ENCODE measurements around the gene PRPF40A.
"Not testable (repeated sequence)": the region's sequence is repeated elsewhere in the genome, so short reads cannot be mapped to it uniquely, and the experiment has no call there.

The PRPF40A gene

DNA sequence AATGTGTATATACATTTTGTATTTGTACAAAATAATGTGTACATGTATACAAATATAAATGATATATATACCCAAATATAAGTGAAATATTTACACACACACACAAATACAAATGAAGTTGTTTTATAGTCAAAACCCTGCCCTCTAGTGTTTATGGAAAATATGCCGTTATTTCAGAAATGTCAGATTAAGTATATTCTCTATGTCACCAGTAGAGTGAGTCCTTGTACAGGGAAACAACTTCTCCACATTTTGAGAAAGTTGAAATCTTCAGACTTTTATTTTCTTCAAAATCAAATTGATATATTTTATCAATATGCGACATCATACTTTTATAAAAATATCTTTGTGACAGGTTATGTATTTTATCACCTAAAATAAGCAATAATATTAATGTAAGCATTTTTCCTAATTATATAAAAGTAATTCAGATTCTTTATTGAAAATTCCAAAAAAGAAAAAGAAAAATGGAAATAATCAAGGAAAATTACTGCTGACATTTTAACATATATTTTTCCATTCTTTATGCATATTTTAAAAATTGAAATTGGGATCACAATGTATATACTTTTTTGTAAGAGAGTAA is 23.6 kb upstream of the PRPF40A start:
- H3K27me3 ChIP-seq (ENCODE audit: control insufficient read depth, insufficient read depth, low read length, poor library complexity, severe bottlenecking), result no peaks in the 10 kb centered on the region
- H3K4me1 ChIP-seq (ENCODE audit: control insufficient read depth, insufficient read depth, low read length), result no peaks in the 10 kb centered on the region
- no peak overlapping the region for H3K27ac ChIP-seq (ENCODE audit: insufficient read depth, low read depth, low read length, poor library complexity, severe bottlenecking)
- H3K4me3 ChIP-seq (ENCODE audit: insufficient read depth, low read depth, low read length), result no peak overlapping the region
- WGBS, 2 experiments, result 100% methylated on average over 1 of the region's 2 CpGs; no CpG with 5 or more reads in 1 of the 2 experiments
- H3K9me3 ChIP-seq (ENCODE audit: control insufficient read depth, low read length), result no peaks in the 10 kb centered on the region
- H3K36me3 ChIP-seq (ENCODE audit: control insufficient read depth, insufficient read depth, low read length), result peaks cover 38% of the 10 kb centered on the region

DNA sequence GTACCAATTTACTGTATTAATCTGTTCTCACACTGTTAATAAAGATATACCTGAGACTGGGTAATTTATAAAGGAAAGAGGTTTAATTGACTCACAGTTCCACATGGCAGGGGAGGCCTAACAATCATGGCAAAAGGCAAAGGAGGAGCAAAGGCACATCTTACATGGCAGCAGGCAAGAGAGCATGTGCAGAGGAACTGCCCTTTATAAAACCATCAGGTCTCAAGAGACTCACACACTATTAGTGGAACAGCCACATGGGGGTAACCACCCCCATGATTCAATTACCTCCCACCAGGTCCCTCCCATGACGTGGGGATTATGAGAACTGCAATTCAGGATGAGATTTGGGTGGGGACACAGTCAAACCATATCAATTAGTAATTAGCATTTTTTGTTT is 22.4 kb upstream of the PRPF40A start:
- not testable (repeated sequence) for H3K27ac ChIP-seq (ENCODE audit: insufficient read depth, low read depth, low read length, poor library complexity, severe bottlenecking)

DNA sequence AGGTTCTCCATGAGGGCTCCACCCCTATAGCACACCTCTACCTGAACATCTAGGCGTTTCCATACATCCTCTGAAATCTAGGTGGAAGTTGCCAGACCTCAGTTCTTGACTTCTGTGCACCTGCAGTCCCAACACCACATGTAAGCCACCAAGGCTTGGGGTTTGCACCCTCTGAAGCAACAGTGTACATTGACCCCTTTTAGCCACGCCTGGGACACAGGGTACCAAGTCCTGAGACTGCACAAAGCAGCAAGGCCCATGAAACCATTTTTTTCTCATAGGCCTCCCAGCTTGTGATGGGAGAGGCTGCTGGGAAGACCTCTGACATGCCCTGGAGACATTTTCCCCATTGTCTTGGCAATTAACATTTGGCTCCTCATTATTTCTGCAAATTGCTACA is 21.2 kb upstream of the PRPF40A start:
- Histone ChIP-seq H3K27ac (ENCODE audit: insufficient read depth, low read depth, low read length, poor library complexity, severe bottlenecking) (no peak overlapping the region), H3K36me3 (ENCODE audit: control insufficient read depth, insufficient read depth, low read length) (peaks cover 38% of the 10 kb centered on the region), H3K4me3 (ENCODE audit: insufficient read depth, low read depth, low read length) (no peak overlapping the region), H3K4me1 (ENCODE audit: control insufficient read depth, insufficient read depth, low read length) (no peaks in the 10 kb centered on the region), H3K9me3 (ENCODE audit: control insufficient read depth, low read length) (no peaks in the 10 kb centered on the region), H3K27me3 (ENCODE audit: control insufficient read depth, insufficient read depth, low read length, poor library complexity, severe bottlenecking) (no peaks in the 10 kb centered on the region)
- WGBS, 2 experiments, result 89 to 93% methylated on average over 2 of the region's 2 CpGs

More for the DNA sequence above, 22.4 kb upstream of the PRPF40A start:
- H3K9me3 ChIP-seq (ENCODE audit: control insufficient read depth, low read length); H3K4me3 ChIP-seq (ENCODE audit: insufficient read depth, low read depth, low read length); H3K27me3 ChIP-seq (ENCODE audit: control insufficient read depth, insufficient read depth, low read length, poor library complexity, severe bottlenecking); H3K4me1 ChIP-seq (ENCODE audit: control insufficient read depth, insufficient read depth, low read length): not testable (repeated sequence)
- WGBS, 2 experiments, result 86% methylated on average over 1 of the region's 1 CpG; no CpG with 5 or more reads in 1 of the 2 experiments
- peaks cover 38% of the 10 kb centered on the region for H3K36me3 ChIP-seq (ENCODE audit: control insufficient read depth, insufficient read depth, low read length)

DNA sequence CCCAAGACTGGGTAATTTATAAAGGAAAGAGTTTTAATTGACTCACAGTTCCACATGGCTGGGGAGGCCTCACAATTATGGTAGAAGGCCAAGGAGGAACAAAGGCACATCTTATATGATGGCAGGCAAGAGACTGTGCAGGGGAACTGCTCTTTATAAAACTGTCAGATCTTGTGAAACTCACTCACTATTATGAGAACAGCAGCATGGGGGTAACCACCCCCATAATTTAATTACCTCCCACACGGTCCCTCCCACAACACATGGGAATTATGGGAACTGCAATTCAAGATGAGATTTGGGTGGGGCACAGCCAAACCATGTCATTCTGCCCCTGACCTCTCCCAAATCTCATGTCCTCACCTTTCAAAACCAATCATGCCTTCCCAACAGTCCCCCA is 20.2 kb upstream of the PRPF40A start:
- not testable (repeated sequence) for H3K9me3 ChIP-seq (ENCODE audit: control insufficient read depth, low read length); H3K4me1 ChIP-seq (ENCODE audit: control insufficient read depth, insufficient read depth, low read length); H3K4me3 ChIP-seq (ENCODE audit: insufficient read depth, low read depth, low read length); H3K27ac ChIP-seq (ENCODE audit: insufficient read depth, low read depth, low read length, poor library complexity, severe bottlenecking); H3K27me3 ChIP-seq (ENCODE audit: control insufficient read depth, insufficient read depth, low read length, poor library complexity, severe bottlenecking)
- 91 to 100% methylated on average over 1 of the region's 1 CpG for WGBS, 2 experiments
- peaks cover 38% of the 10 kb centered on the region for H3K36me3 ChIP-seq (ENCODE audit: control insufficient read depth, insufficient read depth, low read length)

DNA sequence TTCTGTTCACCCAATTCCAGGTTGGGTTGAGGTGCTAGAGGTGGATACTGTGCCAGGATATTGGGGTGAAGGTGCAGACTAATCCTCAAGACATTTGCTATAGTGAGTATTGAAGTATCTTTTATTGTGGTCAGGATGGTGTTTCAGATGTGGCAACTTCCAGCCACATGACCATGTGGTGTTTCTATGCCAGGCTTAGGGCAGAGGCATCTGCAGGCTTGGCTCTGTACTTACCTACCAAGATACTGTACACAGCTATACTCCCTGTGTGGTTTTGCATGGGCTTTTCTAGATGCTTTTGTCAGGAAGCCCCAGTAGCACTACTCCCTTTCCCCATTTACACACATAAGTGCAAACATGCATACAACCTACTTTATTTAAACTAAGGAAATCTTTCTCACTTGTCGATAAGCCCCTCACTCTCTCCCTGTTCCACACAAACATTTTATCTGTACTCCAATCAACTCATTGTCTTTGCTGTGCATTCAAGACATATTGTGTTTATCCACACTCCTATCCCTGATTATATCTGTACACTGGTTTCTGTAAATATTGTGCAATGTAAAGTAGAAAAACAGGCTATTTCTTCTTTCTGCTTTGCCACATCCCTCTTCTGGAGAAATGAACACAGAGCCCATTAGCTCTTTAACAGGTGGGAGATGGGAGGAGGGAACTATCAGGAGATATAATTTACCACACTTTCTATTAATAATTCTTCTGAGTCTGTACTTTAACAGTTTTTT is 13.5 kb upstream of the PRPF40A start:
- H3K4me3 ChIP-seq (ENCODE audit: insufficient read depth, low read depth, low read length), result no peak overlapping the region
- no peaks in the 10 kb centered on the region for H3K27me3 ChIP-seq (ENCODE audit: control insufficient read depth, insufficient read depth, low read length, poor library complexity, severe bottlenecking)
- no peaks in the 10 kb centered on the region for H3K36me3 ChIP-seq (ENCODE audit: control insufficient read depth, insufficient read depth, low read length)
- H3K27ac ChIP-seq (ENCODE audit: insufficient read depth, low read depth, low read length, poor library complexity, severe bottlenecking), result no peak overlapping the region
- H3K4me1 ChIP-seq (ENCODE audit: control insufficient read depth, insufficient read depth, low read length), result no peaks in the 10 kb centered on the region
- H3K9me3 ChIP-seq (ENCODE audit: control insufficient read depth, low read length), result no peaks in the 10 kb centered on the region
- 95 to 100% methylated on average over 1 of the region's 1 CpG for WGBS, 2 experiments

DNA sequence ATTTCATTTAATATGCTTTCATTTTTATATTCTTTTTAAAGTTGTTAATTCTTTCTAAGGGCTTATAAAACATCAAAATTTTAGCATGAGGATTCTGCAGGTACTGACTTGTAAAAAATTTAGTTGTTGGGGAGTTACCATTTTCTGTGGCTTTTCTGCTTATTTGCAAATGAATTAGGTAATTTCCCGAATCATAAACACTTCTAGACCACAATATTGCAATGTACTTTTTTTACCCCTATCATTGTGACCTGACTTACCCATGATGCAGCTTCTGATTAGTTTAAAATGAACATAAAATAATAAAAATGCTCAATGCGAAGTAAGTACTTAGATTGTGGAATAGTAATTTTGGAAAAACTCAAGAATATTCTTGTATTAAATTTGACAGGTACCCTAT is 12.6 kb upstream of the PRPF40A start:
- 86 to 90% methylated on average over 2 of the region's 2 CpGs for WGBS, 2 experiments

DNA sequence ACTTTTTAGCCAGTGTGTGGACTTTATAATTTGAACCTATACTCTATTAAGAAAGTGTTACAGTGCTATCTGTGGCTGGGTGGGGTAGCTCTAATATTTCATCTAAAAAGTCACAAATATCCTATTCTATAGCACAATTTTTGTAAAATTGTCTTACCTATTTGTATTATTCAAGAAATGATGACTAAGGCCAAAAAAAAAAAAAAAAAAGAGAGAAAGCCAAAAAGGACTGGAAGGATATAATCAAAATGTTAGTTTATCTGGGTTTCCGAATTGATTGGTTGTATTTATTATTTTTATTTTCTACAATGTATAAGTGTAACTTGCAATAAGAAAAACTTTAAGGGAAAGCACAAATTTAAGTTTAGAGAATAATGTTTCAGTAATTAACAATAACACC is 6.7 kb upstream of the PRPF40A start:
- no peaks in the 10 kb centered on the region for H3K36me3 ChIP-seq (ENCODE audit: control insufficient read depth, insufficient read depth, low read length)
- no peak overlapping the region for H3K27ac ChIP-seq (ENCODE audit: insufficient read depth, low read depth, low read length, poor library complexity, severe bottlenecking)
- H3K4me3 ChIP-seq (ENCODE audit: insufficient read depth, low read depth, low read length), result no peak overlapping the region
- H3K9me3 ChIP-seq (ENCODE audit: control insufficient read depth, low read length), result no peaks in the 10 kb centered on the region
- peaks cover 10% of the 10 kb centered on the region for H3K4me1 ChIP-seq (ENCODE audit: control insufficient read depth, insufficient read depth, low read length)
- H3K27me3 ChIP-seq (ENCODE audit: control insufficient read depth, insufficient read depth, low read length, poor library complexity, severe bottlenecking), result no peaks in the 10 kb centered on the region
- WGBS, 2 experiments, result 100% methylated on average over 1 of the region's 1 CpG; no CpG with 5 or more reads in 1 of the 2 experiments

More for the DNA sequence above, 12.6 kb upstream of the PRPF40A start:
- no peaks in the 10 kb centered on the region for H3K36me3 ChIP-seq (ENCODE audit: control insufficient read depth, insufficient read depth, low read length)
- no peaks in the 10 kb centered on the region for H3K27me3 ChIP-seq (ENCODE audit: control insufficient read depth, insufficient read depth, low read length, poor library complexity, severe bottlenecking)
- H3K4me1 ChIP-seq (ENCODE audit: control insufficient read depth, insufficient read depth, low read length), result no peaks in the 10 kb centered on the region
- no peak overlapping the region for H3K4me3 ChIP-seq (ENCODE audit: insufficient read depth, low read depth, low read length)
- H3K9me3 ChIP-seq (ENCODE audit: control insufficient read depth, low read length), result no peaks in the 10 kb centered on the region
- no peak overlapping the region for H3K27ac ChIP-seq (ENCODE audit: insufficient read depth, low read depth, low read length, poor library complexity, severe bottlenecking)

DNA sequence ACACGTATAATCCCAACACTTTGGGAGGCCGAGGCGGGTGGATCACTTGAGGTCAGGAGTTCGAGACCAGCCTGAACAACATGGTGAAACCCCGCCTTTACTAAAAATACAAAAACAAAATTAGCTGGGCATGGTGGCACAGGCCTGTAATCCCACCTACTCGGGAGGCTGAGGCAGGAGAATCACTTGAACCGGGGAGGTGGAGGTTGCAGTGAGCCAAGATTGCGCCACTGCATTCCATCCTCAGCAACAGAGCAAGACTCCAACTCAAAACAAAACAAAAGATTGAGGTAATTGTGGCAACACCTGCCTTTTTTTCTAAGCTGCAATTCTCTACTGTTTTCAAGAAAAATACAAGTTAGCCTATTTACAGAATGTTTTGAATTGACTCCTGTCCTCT is 5.4 kb upstream of the PRPF40A start:
- H3K4me1 ChIP-seq (ENCODE audit: control insufficient read depth, insufficient read depth, low read length), result peaks cover 10% of the 10 kb centered on the region
- H3K27ac ChIP-seq (ENCODE audit: insufficient read depth, low read depth, low read length, poor library complexity, severe bottlenecking); H3K9me3 ChIP-seq (ENCODE audit: control insufficient read depth, low read length); H3K36me3 ChIP-seq (ENCODE audit: control insufficient read depth, insufficient read depth, low read length); H3K4me3 ChIP-seq (ENCODE audit: insufficient read depth, low read depth, low read length); H3K27me3 ChIP-seq (ENCODE audit: control insufficient read depth, insufficient read depth, low read length, poor library complexity, severe bottlenecking): not testable (repeated sequence)
- 92 to 93% methylated on average over 8 of the region's 8 CpGs for WGBS, 2 experiments

DNA sequence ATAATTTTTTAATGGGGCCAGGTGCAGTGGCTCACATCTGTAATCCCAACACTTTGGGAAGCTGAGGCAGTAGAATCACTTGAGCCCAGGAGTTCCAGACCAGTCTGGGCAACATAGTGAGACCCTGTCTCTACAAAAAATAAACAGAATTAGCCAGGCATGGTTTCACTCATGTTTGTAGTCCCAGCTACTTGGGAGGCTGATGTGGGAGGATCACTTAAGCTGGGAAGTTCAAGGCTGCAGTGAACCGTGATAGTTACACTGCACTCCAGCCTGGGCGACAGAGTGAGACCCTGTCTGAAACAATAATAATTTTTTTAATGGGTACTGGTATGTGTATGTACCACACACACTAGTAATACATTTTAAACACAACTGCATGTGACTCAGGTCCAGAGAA is 3.5 kb upstream of the PRPF40A start:
- WGBS, 2 experiments, result 91 to 94% methylated on average over 2 of the region's 2 CpGs
- Histone ChIP-seq H3K4me3 (ENCODE audit: insufficient read depth, low read depth, low read length) (no peak overlapping the region), H3K36me3 (ENCODE audit: control insufficient read depth, insufficient read depth, low read length) (no peaks in the 10 kb centered on the region), H3K27me3 (ENCODE audit: control insufficient read depth, insufficient read depth, low read length, poor library complexity, severe bottlenecking) (no peaks in the 10 kb centered on the region), H3K9me3 (ENCODE audit: control insufficient read depth, low read length) (no peaks in the 10 kb centered on the region), H3K4me1 (ENCODE audit: control insufficient read depth, insufficient read depth, low read length) (peaks cover 10% of the 10 kb centered on the region), H3K27ac (ENCODE audit: insufficient read depth, low read depth, low read length, poor library complexity, severe bottlenecking) (no peak overlapping the region)

DNA sequence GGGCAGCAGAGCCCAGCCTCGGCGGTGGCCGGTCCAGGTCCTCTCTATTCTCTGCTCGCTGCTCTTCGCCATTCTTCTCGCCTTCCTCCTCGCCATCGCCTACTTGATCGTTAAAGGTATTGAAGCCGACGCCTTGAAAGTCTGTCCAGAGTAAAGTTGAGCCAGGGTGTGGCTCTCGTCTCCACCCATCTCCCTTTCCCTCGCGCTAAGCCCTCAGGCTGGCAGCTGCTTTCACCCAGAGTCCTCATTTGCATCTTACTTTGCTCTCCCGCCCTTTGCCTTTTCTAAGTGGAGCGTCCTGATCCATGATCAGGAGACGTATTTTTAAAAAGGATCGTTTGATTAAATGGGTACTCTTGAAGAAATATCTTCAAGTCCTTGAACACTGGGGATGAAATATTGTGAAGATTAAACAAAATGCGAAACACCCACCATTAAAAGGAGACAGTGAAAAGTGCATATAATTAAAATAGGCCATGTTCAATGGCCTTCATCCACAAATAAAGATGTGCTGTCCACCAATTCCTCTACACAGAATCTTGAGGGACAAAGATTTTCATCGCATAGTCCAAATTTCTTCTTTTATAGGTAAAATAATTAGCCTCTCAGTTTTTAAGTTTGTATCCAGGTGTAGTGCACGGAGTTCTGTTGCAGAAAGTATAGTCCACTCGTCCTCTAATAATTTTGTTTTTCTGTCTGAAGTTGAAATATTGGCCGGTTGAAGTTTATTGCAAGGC is 1.8 kb upstream of the PRPF40A start:
- WGBS, 2 experiments, result 1% methylated on average over 22 to 23 of the region's 23 CpGs
- Histone ChIP-seq H3K4me1 (ENCODE audit: control insufficient read depth, insufficient read depth, low read length) (peaks cover 10% of the 10 kb centered on the region), H3K27me3 (ENCODE audit: control insufficient read depth, insufficient read depth, low read length, poor library complexity, severe bottlenecking) (no peaks in the 10 kb centered on the region), H3K9me3 (ENCODE audit: control insufficient read depth, low read length) (no peaks in the 10 kb centered on the region), H3K27ac (ENCODE audit: insufficient read depth, low read depth, low read length, poor library complexity, severe bottlenecking) (peak overlapping the region; percentile 96), H3K4me3 (ENCODE audit: insufficient read depth, low read depth, low read length) (peak overlapping the region; percentile 91), H3K36me3 (ENCODE audit: control insufficient read depth, insufficient read depth, low read length) (no peaks in the 10 kb centered on the region)

Measured in ectodermal cell (in vitro differentiated cells).